K562 (cell line): ENCODE results near the gene GYS1. TPM values are rescaled to one million over a fixed set of nuclear protein-coding genes. Genes with fewer than 3 reads are reported as not detected.

Experiments used
- ATAC-seq: fragments of 200-7000 bp; cut with Tn5 transposase; 3 replicates; pipeline ENCODE4 v1.9.1; 2020; ENCODE audit warnings: moderate library complexity
- BruUV-seq: library from RNA; stranded (reverse); fragments of 400-500 nt; replicated peaks from 2 replicates; lab custom pipeline; 2021; lab: Mats Ljungman, UMichigan
- CTCF ChIA-PET: fragments of 300-600 bp; formaldehyde crosslinking; extraction: SDS; loops from one replicate; lab custom pipeline; 2021; ENCODE audit warnings: low intra/inter-chr PET ratio; lab: Yijun Ruan, JAX
- POLR2A ChIA-PET: fragments of 300-600, 350-650 bp; sonication (Branson Sonifier 250); formaldehyde crosslinking; extraction: SDS; loops from one replicate; lab custom pipeline; 2021; ENCODE audit warnings: antibody characterized with exemption, inconsistent platforms; lab: Yijun Ruan, JAX
- DNase-seq, 4 experiments: peaks; one replicate each; pipeline versions ENCODE4 v3.0.0 to v3.0.0-alpha.2; 2011 to 2018; ENCODE audit warnings: low spot score in 3 of 4, mixed read lengths in 3 of 4; ENCODE audit errors: extremely low read depth in 1 of 4
- FAIRE-seq: peaks from 2 replicates; lab custom pipeline; 2011; peaks lifted over from hg19 to GRCh38; lab: Jason Lieb, UNC
- H2AFZ ChIP-seq: 2 replicates; pipeline ENCODE4 v1.6.0; 2011; ENCODE audit warnings: low read depth, low read length, control low read depth, inconsistent platforms
- H3K27ac ChIP-seq: fragments of 200-600 bp; 3 replicates; pipeline ENCODE4 v1.8.0; 2011; ENCODE audit warnings: low read depth, mild to moderate bottlenecking, control low read depth, inconsistent platforms, low read length, moderate library complexity, mixed read lengths; ENCODE audit errors: extremely low read depth
- H3K27me3 ChIP-seq, 2 experiments: fragments of 300-600 bp in 1 of 2; 2 replicates in 1 of 2; 3 replicates in 1 of 2; pipeline versions ENCODE4 v1.6.0 to v1.8.0; 2011; ENCODE audit warnings: inconsistent platforms in 2 of 2, low read length in 2 of 2, mild to moderate bottlenecking in 1 of 2, mixed read lengths in 1 of 2, moderate library complexity in 1 of 2; ENCODE audit not compliant: control insufficient read depth in 2 of 2, insufficient read depth in 2 of 2
- H3K36me3 ChIP-seq: fragments of 300-600 bp; 3 replicates; pipeline ENCODE4 v1.8.0; 2011; ENCODE audit warnings: mild to moderate bottlenecking, low read length, inconsistent platforms; ENCODE audit not compliant: control insufficient read depth, insufficient read depth
- H3K4me1 ChIP-seq, 2 experiments: fragments of 200-600 bp in 1 of 2; replicated peaks in 1 of 2; 2 replicates in 1 of 2; 3 replicates in 1 of 2; pipeline versions ENCODE4 v1.5.1 to v1.8.0; 2011; ENCODE audit warnings: inconsistent platforms in 2 of 2, low read length in 2 of 2, mild to moderate bottlenecking in 1 of 2, mixed read lengths in 1 of 2, moderate library complexity in 1 of 2; ENCODE audit not compliant: control insufficient read depth in 2 of 2, insufficient read depth in 2 of 2
- H3K4me2 ChIP-seq: 2 replicates; pipeline ENCODE4 v1.6.1; 2011; ENCODE audit warnings: low read length, control low read depth, inconsistent platforms, mixed read lengths; ENCODE audit not compliant: insufficient read depth
- H3K4me3 ChIP-seq: fragments of 200-600 bp; sonication (generic), shearing (Covaris generic); 2 replicates; pipeline ENCODE4 v1.5.1; 2016; ENCODE audit warnings: control low read depth, inconsistent platforms
- H3K79me2 ChIP-seq: fragments of 200-600 bp; 3 replicates; pipeline ENCODE4 v1.8.0; 2011; ENCODE audit warnings: low read length, inconsistent platforms; ENCODE audit not compliant: control insufficient read depth, insufficient read depth
- H3K9ac ChIP-seq, 2 experiments: 2 replicates each; pipeline versions ENCODE4 v1.6.0 to v1.6.1; 2011; ENCODE audit warnings: low read depth in 2 of 2, low read length in 2 of 2, control low read depth in 1 of 2, inconsistent platforms in 1 of 2, mild to moderate bottlenecking in 1 of 2, mixed read lengths in 1 of 2; ENCODE audit not compliant: insufficient read depth in 1 of 2
- H3K9me1 ChIP-seq: one replicate; pipeline ENCODE4 v1.6.0; 2011; ENCODE audit warnings: inconsistent platforms, mild to moderate bottlenecking, low read length, moderate library complexity; ENCODE audit not compliant: control insufficient read depth, insufficient read depth
- H3K9me3 ChIP-seq: replicated peaks from 2 replicates; pipeline ENCODE4 v1.5.1; 2011; ENCODE audit warnings: low read depth, low read length, inconsistent platforms; ENCODE audit not compliant: control insufficient read depth, insufficient read depth
- H4K20me1 ChIP-seq: replicated peaks from 2 replicates; pipeline ENCODE4 v1.6.1; 2011; ENCODE audit warnings: low read length, inconsistent platforms, mixed read lengths; ENCODE audit not compliant: control insufficient read depth, insufficient read depth
- CHD2 ChIP-seq: IDR thresholded peaks from 2 replicates; pipeline ENCODE4 v1.6.1; 2011; ENCODE audit warnings: low read depth, low read length
- PHF8 ChIP-seq: fragments of 200-600 bp; sonication (generic); IDR thresholded peaks from 2 replicates; pipeline ENCODE4 v1.6.1; 2012; ENCODE audit warnings: mixed run types, mild to moderate bottlenecking, inconsistent platforms, low read length, moderate library complexity, borderline replicate concordance
- SMAD2 ChIP-seq: fragments of 150-350 bp; IDR thresholded peaks from 2 replicates; pipeline ENCODE4 v1.6.1; 2014; ENCODE audit warnings: low read depth, mild to moderate bottlenecking, low read length
- ZNF253 ChIP-seq: fragments of 250-450 bp; sonication (Bioruptor Pico); conservative IDR thresholded peaks from 2 replicates; pipeline ENCODE4 v1.6.1; 2021; ENCODE audit warnings: mild to moderate bottlenecking
- ZNF586 ChIP-seq: fragments of 450-650 bp; formaldehyde crosslinking; conservative IDR thresholded peaks from 2 replicates; pipeline ENCODE4 v1.4.0; 2020; ENCODE audit warnings: mild to moderate bottlenecking, moderate library complexity
- WGBS: fragments of 100-300 bp; shearing (Covaris generic); methylation state at CpG from one replicate; pipeline ENCODE4 v1.1.6; 2016; ENCODE audit warnings: low coverage, mixed read lengths; ENCODE audit not compliant: insufficient coverage; ENCODE audit errors: missing lambda C conversion rate; 5-methylcytosine and 5-hydroxymethylcytosine counted together
- in situ Hi-C: fragments of 300-500 bp; cut with MboI; formaldehyde crosslinking; loops from 4 replicates; pipeline ENCODE4 v1.15.0; 2018; ENCODE audit warnings: inconsistent platforms, mixed read lengths
- intact Hi-C: fragments of 100-400 bp; cut with micrococcal nuclease; formaldehyde crosslinking; loops from 2 replicates; pipeline ENCODE4 v1.14.2; 2022
- polyA plus RNA-seq, 8 experiments: library from polyadenylated mRNA; depleted of rRNA in 4 of 8; stranded (reverse) in 5 of 8; unstranded in 3 of 8; fragments of >200 nt; fragmentation: Nextera tagmentation in 2 of 8; fragmentation: Illumina TruSeq in 1 of 8; extraction: Ambion mirVana in 2 of 8; extraction: Trizol in 1 of 8; gene quantifications; 2 replicates each; pipeline versions ENCODE4 v1.2.1 to v1.2.3, GENCODE V29; 2011 to 2014; ENCODE audit warnings: inconsistent platforms in 1 of 8, missing spikeins in 1 of 8
- total RNA-seq, 7 experiments: library from RNA; depleted of rRNA in 6 of 7; stranded (reverse); fragments of >200 nt in 6 of 7; fragmentation: Illumina TruSeq in 2 of 7; extraction: Trizol in 2 of 7; gene quantifications; 2 replicates each; pipeline versions ENCODE4 v1.2.1 to v1.2.3, GENCODE V29; 2011 to 2021; ENCODE audit warnings: low replicate concordance in 1 of 7
- TF ChIP-seq, protein P1 (sequence below): sonication (generic); formaldehyde crosslinking; IDR thresholded peaks from 2 replicates; pipeline ENCODE4 v1.8.0; 2022; ENCODE audit warnings: mild to moderate bottlenecking, missing genetic modification reagents
- TF ChIP-seq, protein P2 (sequence below), 3 experiments: fragments of 200-800 bp in 1 of 3; fragments of 250-450 bp in 1 of 3; fragments of 450-650 bp in 1 of 3; sonication (Bioruptor Pico) in 1 of 3; sonication (Bioruptor generic) in 1 of 3; formaldehyde crosslinking in 1 of 3; IDR thresholded peaks; 2 replicates each; pipeline versions ENCODE4 v1.6.1 to v1.8.0; 2016 to 2022; ENCODE audit warnings: mild to moderate bottlenecking in 2 of 3, missing genetic modification characterization in 2 of 3, missing compliant biosample characterization in 1 of 3, moderate library complexity in 1 of 3
- TF ChIP-seq, protein P3 (sequence below): fragments of 450-650 bp; formaldehyde crosslinking; IDR thresholded peaks from 2 replicates; pipeline ENCODE4 v1.4.0; 2022; ENCODE audit warnings: missing genetic modification characterization
- TF ChIP-seq, protein P4 (sequence below): fragments of 450-650 bp; IDR thresholded peaks from 2 replicates; pipeline ENCODE4 v1.6.1; 2016; ENCODE audit warnings: mild to moderate bottlenecking
- TF ChIP-seq, protein P5 (sequence below): fragments of 250-450 bp; sonication (Bioruptor Pico); IDR thresholded peaks from 2 replicates; pipeline ENCODE4 v1.8.0; 2022; ENCODE audit warnings: moderate library complexity, mild to moderate bottlenecking, inconsistent platforms

GYS1 gene
- total and polyA plus RNA-seq, 9 of the 15 experiments (the other 6 are each of a cell fraction or from before 2014, with no cell fraction given), result 1.9 to 31.1 (median 15.2) TPM

DNA sequence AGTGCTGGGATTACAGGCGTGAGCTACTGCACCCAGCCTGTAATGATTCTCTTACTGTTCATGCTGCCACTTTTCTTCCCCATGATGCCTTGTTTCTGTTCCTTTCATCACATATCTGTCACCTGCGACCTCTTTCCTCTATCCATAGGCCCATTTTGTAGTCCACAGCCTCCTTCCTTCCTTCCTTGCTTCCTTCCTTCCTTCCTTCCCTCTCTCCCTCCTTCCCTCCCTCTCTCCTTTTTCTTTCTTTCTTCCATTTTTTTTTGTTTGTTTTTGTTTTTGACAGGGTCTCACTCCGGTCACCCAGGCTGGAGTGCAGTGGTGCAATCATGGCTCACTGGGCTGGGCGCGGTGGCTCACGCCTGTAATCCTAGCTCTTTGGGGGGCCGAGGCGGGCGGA lies 4.2 kb downstream of the GYS1 start:
- H3K79me2 ChIP-seq, result peaks cover 31% of the 10 kb centered on the region
- POLR2A ChIA-PET, result interaction anchor here (0.6 kb wide), 1 partner anchor 113 kb away, joined by 3 read pairs; no protein-coding TSS in a partner anchor
- H3K36me3 ChIP-seq, result peaks cover 54% of the 10 kb centered on the region
- no peak overlapping the region for H3K9ac ChIP-seq
- ATAC-seq, result no peak
- in situ Hi-C loops, result no loop called here
- no peak overlapping the region for H3K4me3 ChIP-seq
- no peak overlapping the region for H2AFZ ChIP-seq
- H3K9me3 ChIP-seq, result no peaks in the 10 kb centered on the region
- no peaks in the 10 kb centered on the region for H3K9me1 ChIP-seq
- H3K4me2 ChIP-seq, result no peak overlapping the region
- no peaks in the 10 kb centered on the region for H3K27me3 ChIP-seq
- CTCF ChIA-PET, result no interaction called here
- H4K20me1 ChIP-seq, result no peaks in the 10 kb centered on the region
- H3K4me1 ChIP-seq, result peaks cover 5 to 26% of the 10 kb centered on the region in 2 experiments; a peak in 4 of 5 replicates
- no peak for DNase-seq
- intact Hi-C loops, result no loop called here
- H3K27ac ChIP-seq, result no peak overlapping the region
- BruUV-seq, result no TSS peak
- WGBS, result 95% methylated on average over 9 of the region's 9 CpGs
- no peak for FAIRE-seq
- TF ChIP-seq, protein P1, sequence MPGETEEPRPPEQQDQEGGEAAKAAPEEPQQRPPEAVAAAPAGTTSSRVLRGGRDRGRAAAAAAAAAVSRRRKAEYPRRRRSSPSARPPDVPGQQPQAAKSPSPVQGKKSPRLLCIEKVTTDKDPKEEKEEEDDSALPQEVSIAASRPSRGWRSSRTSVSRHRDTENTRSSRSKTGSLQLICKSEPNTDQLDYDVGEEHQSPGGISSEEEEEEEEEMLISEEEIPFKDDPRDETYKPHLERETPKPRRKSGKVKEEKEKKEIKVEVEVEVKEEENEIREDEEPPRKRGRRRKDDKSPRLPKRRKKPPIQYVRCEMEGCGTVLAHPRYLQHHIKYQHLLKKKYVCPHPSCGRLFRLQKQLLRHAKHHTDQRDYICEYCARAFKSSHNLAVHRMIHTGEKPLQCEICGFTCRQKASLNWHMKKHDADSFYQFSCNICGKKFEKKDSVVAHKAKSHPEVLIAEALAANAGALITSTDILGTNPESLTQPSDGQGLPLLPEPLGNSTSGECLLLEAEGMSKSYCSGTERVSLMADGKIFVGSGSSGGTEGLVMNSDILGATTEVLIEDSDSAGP (CRISPR knock-in tag), result no peak
- TF ChIP-seq ZNF253 (CRISPR knock-in tag) (no peak), CHD2 (no peak), PHF8 (no peak), ZNF586 (no peak), SMAD2 (no peak)
- TF ChIP-seq, protein P2, sequence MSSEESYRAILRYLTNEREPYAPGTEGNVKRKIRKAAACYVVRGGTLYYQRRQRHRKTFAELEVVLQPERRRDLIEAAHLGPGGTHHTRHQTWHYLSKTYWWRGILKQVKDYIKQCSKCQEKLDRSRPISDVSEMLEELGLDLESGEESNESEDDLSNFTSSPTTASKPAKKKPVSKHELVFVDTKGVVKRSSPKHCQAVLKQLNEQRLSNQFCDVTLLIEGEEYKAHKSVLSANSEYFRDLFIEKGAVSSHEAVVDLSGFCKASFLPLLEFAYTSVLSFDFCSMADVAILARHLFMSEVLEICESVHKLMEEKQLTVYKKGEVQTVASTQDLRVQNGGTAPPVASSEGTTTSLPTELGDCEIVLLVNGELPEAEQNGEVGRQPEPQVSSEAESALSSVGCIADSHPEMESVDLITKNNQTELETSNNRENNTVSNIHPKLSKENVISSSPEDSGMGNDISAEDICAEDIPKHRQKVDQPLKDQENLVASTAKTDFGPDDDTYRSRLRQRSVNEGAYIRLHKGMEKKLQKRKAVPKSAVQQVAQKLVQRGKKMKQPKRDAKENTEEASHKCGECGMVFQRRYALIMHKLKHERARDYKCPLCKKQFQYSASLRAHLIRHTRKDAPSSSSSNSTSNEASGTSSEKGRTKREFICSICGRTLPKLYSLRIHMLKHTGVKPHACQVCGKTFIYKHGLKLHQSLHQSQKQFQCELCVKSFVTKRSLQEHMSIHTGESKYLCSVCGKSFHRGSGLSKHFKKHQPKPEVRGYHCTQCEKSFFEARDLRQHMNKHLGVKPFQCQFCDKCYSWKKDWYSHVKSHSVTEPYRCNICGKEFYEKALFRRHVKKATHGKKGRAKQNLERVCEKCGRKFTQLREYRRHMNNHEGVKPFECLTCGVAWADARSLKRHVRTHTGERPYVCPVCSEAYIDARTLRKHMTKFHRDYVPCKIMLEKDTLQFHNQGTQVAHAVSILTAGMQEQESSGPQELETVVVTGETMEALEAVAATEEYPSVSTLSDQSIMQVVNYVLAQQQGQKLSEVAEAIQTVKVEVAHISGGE (CRISPR knock-in tag; IDR thresholded peaks at IDR 0.05), result no peak
- TF ChIP-seq, protein P3, sequence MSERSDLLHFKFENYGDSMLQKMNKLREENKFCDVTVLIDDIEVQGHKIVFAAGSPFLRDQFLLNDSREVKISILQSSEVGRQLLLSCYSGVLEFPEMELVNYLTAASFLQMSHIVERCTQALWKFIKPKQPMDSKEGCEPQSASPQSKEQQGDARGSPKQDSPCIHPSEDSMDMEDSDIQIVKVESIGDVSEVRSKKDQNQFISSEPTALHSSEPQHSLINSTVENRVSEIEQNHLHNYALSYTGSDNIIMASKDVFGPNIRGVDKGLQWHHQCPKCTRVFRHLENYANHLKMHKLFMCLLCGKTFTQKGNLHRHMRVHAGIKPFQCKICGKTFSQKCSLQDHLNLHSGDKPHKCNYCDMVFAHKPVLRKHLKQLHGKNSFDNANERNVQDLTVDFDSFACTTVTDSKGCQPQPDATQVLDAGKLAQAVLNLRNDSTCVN, result no peak
- TF ChIP-seq, protein P4, sequence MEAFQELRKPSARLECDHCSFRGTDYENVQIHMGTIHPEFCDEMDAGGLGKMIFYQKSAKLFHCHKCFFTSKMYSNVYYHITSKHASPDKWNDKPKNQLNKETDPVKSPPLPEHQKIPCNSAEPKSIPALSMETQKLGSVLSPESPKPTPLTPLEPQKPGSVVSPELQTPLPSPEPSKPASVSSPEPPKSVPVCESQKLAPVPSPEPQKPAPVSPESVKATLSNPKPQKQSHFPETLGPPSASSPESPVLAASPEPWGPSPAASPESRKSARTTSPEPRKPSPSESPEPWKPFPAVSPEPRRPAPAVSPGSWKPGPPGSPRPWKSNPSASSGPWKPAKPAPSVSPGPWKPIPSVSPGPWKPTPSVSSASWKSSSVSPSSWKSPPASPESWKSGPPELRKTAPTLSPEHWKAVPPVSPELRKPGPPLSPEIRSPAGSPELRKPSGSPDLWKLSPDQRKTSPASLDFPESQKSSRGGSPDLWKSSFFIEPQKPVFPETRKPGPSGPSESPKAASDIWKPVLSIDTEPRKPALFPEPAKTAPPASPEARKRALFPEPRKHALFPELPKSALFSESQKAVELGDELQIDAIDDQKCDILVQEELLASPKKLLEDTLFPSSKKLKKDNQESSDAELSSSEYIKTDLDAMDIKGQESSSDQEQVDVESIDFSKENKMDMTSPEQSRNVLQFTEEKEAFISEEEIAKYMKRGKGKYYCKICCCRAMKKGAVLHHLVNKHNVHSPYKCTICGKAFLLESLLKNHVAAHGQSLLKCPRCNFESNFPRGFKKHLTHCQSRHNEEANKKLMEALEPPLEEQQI, result no peak
- TF ChIP-seq, protein P5, sequence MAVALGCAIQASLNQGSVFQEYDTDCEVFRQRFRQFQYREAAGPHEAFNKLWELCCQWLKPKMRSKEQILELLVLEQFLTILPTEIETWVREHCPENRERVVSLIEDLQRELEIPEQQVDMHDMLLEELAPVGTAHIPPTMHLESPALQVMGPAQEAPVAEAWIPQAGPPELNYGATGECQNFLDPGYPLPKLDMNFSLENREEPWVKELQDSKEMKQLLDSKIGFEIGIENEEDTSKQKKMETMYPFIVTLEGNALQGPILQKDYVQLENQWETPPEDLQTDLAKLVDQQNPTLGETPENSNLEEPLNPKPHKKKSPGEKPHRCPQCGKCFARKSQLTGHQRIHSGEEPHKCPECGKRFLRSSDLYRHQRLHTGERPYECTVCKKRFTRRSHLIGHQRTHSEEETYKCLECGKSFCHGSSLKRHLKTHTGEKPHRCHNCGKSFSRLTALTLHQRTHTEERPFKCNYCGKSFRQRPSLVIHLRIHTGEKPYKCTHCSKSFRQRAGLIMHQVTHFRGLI (CRISPR knock-in tag), result no peak
